ENCODE data around the gene ANAPC7.

DNA sequence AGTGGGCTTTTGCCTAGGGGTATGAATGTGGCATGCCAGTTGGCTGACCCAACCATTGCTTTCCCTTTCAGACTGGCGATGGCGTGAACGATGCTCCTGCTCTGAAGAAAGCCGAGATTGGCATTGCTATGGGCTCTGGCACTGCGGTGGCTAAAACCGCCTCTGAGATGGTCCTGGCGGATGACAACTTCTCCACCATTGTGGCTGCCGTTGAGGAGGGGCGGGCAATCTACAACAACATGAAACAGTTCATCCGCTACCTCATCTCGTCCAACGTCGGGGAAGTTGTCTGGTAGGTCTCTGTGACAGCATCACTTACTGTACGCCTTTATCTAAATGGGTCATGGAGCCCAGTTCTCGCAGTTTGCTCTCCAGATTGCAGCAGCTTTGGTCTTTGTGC, 61.4 kb downstream of the ANAPC7 start:
- TF ChIP-seq, protein P1, sequence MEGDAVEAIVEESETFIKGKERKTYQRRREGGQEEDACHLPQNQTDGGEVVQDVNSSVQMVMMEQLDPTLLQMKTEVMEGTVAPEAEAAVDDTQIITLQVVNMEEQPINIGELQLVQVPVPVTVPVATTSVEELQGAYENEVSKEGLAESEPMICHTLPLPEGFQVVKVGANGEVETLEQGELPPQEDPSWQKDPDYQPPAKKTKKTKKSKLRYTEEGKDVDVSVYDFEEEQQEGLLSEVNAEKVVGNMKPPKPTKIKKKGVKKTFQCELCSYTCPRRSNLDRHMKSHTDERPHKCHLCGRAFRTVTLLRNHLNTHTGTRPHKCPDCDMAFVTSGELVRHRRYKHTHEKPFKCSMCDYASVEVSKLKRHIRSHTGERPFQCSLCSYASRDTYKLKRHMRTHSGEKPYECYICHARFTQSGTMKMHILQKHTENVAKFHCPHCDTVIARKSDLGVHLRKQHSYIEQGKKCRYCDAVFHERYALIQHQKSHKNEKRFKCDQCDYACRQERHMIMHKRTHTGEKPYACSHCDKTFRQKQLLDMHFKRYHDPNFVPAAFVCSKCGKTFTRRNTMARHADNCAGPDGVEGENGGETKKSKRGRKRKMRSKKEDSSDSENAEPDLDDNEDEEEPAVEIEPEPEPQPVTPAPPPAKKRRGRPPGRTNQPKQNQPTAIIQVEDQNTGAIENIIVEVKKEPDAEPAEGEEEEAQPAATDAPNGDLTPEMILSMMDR (IDR thresholded peaks at IDR 0.05): no peak
- TF ChIP-seq POLR2A (IDR thresholded peaks at IDR 0.05): no peak
